ENCODE measurements around the gene CIAO2B.
"Not testable (repeated sequence)": the region's sequence is repeated elsewhere in the genome, so short reads cannot be mapped to it uniquely, and the experiment has no call there.

The CIAO2B gene

DNA sequence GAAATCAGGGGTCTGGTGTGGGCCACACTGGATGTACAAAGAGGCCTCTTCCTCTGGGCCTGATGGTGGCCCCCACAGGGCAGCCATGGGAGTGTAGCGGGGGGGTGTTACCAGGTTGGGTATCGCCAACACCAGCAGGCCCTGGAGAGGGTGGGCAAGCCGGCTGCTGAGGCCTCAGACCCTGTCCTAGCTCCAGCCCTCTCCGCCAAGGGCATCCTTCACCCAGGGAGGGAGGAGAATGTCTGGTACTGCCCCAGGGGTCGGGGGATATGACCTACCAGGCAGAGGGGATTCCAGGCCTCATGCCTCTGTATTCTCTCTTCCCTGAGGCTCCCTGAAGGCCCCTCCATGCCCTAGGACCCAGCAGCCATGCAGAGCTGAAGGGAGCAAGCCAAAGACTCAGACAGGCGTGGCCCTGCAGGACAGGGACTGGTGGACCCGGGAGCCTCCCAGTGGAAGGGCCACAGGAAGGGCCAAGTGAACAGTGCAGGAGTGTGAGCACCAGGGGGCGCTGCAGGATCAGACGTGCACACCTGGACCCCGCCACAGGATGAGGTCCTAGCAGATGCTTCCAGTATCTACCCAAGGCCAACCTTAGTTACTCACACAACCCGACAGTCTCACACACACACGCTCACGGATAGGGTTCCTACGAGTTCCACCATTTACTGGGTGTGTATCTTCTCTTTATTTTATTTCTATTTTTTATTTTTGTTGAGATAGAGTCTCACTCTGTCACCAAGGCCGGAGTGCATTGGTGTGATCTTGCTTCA is 43.3 kb upstream of the CIAO2B start:
- Histone ChIP-seq H3K27me3 (ENCODE audit: insufficient read depth, low read length, poor library complexity) (no peaks in the 10 kb centered on the region), H3K36me3 (ENCODE audit: insufficient read depth, low read length) (no peaks in the 10 kb centered on the region), H3K4me2 (ENCODE audit: insufficient read depth, low read length) (no peak overlapping the region), H3K9ac (ENCODE audit: low read depth, low read length) (no peak overlapping the region), H2AFZ (ENCODE audit: low read depth, low read length) (peak overlapping the region; percentile 61), H3K79me2 (ENCODE audit: insufficient read depth, low read length) (no peaks in the 10 kb centered on the region), H3K27ac (ENCODE audit: low read length) (no peak overlapping the region), H4K20me1 (ENCODE audit: insufficient read depth, low read length) (no peaks in the 10 kb centered on the region), H3K9me3 (ENCODE audit: insufficient read depth, low read length, severe bottlenecking) (no peaks in the 10 kb centered on the region), H3K4me1 (ENCODE audit: insufficient read depth, low read length) (peaks cover 2% of the 10 kb centered on the region; the same call in 1 of the 2 replicates), H3K4me3 (ENCODE audit: low read depth in 1 of 2, low read length in 2 of 2) (no peak overlapping the region)
- DNase-seq (peak; percentile 84), ATAC-seq (ENCODE audit: insufficient read depth, low read depth) (peak; percentile 98)
- no peak for TF ChIP-seq EZH2 (IDR thresholded peaks at IDR 0.05; ENCODE audit: borderline replicate concordance, low read depth, low read length, severe bottlenecking)
- TF ChIP-seq, protein P1, sequence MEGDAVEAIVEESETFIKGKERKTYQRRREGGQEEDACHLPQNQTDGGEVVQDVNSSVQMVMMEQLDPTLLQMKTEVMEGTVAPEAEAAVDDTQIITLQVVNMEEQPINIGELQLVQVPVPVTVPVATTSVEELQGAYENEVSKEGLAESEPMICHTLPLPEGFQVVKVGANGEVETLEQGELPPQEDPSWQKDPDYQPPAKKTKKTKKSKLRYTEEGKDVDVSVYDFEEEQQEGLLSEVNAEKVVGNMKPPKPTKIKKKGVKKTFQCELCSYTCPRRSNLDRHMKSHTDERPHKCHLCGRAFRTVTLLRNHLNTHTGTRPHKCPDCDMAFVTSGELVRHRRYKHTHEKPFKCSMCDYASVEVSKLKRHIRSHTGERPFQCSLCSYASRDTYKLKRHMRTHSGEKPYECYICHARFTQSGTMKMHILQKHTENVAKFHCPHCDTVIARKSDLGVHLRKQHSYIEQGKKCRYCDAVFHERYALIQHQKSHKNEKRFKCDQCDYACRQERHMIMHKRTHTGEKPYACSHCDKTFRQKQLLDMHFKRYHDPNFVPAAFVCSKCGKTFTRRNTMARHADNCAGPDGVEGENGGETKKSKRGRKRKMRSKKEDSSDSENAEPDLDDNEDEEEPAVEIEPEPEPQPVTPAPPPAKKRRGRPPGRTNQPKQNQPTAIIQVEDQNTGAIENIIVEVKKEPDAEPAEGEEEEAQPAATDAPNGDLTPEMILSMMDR (IDR thresholded peaks at IDR 0.05; ENCODE audit: borderline replicate concordance, extremely low read depth, low read length, poor library complexity, severe bottlenecking) = peak; percentile 99

GRCh38 chr16:66976746-66977145 is 42.5 kb upstream of the CIAO2B start:
- Histone ChIP-seq H3K27ac (ENCODE audit: low read length) (no peak overlapping the region), H4K20me1 (ENCODE audit: insufficient read depth, low read length) (no peaks in the 10 kb centered on the region), H2AFZ (ENCODE audit: low read depth, low read length) (no peak overlapping the region), H3K9ac (ENCODE audit: low read depth, low read length) (no peak overlapping the region), H3K79me2 (ENCODE audit: insufficient read depth, low read length) (no peaks in the 10 kb centered on the region), H3K9me3 (ENCODE audit: insufficient read depth, low read length, severe bottlenecking) (no peaks in the 10 kb centered on the region), H3K27me3 (ENCODE audit: insufficient read depth, low read length, poor library complexity) (no peaks in the 10 kb centered on the region), H3K36me3 (ENCODE audit: insufficient read depth, low read length) (no peaks in the 10 kb centered on the region), H3K4me2 (ENCODE audit: insufficient read depth, low read length) (no peak overlapping the region), H3K4me1 (ENCODE audit: insufficient read depth, low read length) (peaks cover 2% of the 10 kb centered on the region; the same call in 1 of the 2 replicates), H3K4me3 (ENCODE audit: low read depth in 1 of 2, low read length in 2 of 2) (no peak overlapping the region)
- ATAC-seq (ENCODE audit: insufficient read depth, low read depth) (no peak), DNase-seq (no peak)
- TF ChIP-seq, protein P1 (IDR thresholded peaks at IDR 0.05; ENCODE audit: borderline replicate concordance, extremely low read depth, low read length, poor library complexity, severe bottlenecking) = no peak
- TF ChIP-seq EZH2 (IDR thresholded peaks at IDR 0.05; ENCODE audit: borderline replicate concordance, low read depth, low read length, severe bottlenecking) = no peak

DNA sequence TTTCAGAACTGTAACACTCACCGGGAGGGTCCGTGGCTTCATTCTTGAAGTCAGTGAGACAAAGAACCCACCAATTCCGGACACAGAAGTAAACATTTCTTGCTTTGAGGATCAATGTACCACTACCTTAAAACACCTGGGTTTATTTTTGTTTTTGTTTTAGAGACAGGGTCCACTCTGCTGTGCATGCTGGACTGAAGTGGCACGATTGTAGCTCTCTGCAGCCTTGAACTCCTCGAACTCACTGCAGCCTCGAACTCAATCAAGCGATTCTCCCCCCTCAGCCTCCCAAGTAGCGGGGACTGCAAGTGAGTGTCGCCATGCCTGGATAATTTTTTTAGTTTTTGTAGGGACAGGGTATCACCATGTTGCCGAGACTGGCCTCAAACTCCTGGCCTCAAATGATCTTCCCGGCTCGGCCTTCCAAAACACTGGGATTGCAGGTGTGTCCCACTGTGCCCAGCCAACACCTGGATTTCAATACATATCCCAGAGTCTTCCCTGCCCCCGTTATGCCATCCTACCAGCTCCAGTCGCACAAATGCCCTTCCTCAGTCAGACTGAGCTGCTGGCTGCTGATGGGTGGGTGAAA is 41.2 kb upstream of the CIAO2B start:
- H2AFZ ChIP-seq (ENCODE audit: low read depth, low read length) = no peak overlapping the region
- H3K4me1 ChIP-seq (ENCODE audit: insufficient read depth, low read length) = peaks cover 2% of the 10 kb centered on the region; the same call in 1 of the 2 replicates
- no peak overlapping the region for H3K9ac ChIP-seq (ENCODE audit: low read depth, low read length)
- no peaks in the 10 kb centered on the region for H3K27me3 ChIP-seq (ENCODE audit: insufficient read depth, low read length, poor library complexity)
- H4K20me1 ChIP-seq (ENCODE audit: insufficient read depth, low read length) = no peaks in the 10 kb centered on the region
- ATAC-seq (ENCODE audit: insufficient read depth, low read depth) = no peak
- H3K79me2 ChIP-seq (ENCODE audit: insufficient read depth, low read length) = no peaks in the 10 kb centered on the region
- no peak overlapping the region for H3K4me3 ChIP-seq (ENCODE audit: low read depth in 1 of 2, low read length in 2 of 2)
- no peaks in the 10 kb centered on the region for H3K9me3 ChIP-seq (ENCODE audit: insufficient read depth, low read length, severe bottlenecking)
- TF ChIP-seq EZH2 (IDR thresholded peaks at IDR 0.05; ENCODE audit: borderline replicate concordance, low read depth, low read length, severe bottlenecking) = no peak
- TF ChIP-seq, protein P1 (IDR thresholded peaks at IDR 0.05; ENCODE audit: borderline replicate concordance, extremely low read depth, low read length, poor library complexity, severe bottlenecking) = no peak
- H3K36me3 ChIP-seq (ENCODE audit: insufficient read depth, low read length) = no peaks in the 10 kb centered on the region
- H3K27ac ChIP-seq (ENCODE audit: low read length) = no peak overlapping the region
- DNase-seq = no peak
- H3K4me2 ChIP-seq (ENCODE audit: insufficient read depth, low read length) = no peak overlapping the region

DNA sequence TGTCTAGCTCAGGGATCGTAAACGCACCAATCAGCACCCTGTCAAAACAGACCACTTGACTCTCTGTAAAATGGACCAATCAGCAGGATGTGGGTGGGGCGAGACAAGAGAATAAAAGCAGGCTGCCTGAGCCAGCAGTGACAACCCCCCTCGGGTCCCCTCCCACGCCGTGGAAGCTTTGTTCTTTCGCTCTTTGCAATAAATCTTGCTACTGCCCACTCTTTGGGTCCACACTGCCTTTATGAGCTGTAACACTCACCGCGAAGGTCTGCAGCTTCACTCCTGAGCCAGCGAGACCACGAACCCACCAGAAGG is 40.7 kb upstream of the CIAO2B start:
- not testable (repeated sequence) for H3K27ac ChIP-seq (ENCODE audit: low read length); H3K4me3 ChIP-seq (ENCODE audit: low read depth in 1 of 2, low read length in 2 of 2); H4K20me1 ChIP-seq (ENCODE audit: insufficient read depth, low read length); H3K27me3 ChIP-seq (ENCODE audit: insufficient read depth, low read length, poor library complexity); H3K4me1 ChIP-seq (ENCODE audit: insufficient read depth, low read length); H3K9me3 ChIP-seq (ENCODE audit: insufficient read depth, low read length, severe bottlenecking); H3K36me3 ChIP-seq (ENCODE audit: insufficient read depth, low read length); H3K79me2 ChIP-seq (ENCODE audit: insufficient read depth, low read length); H2AFZ ChIP-seq (ENCODE audit: low read depth, low read length); H3K4me2 ChIP-seq (ENCODE audit: insufficient read depth, low read length); H3K9ac ChIP-seq (ENCODE audit: low read depth, low read length); ATAC-seq (ENCODE audit: insufficient read depth, low read depth)
- DNase-seq = peak; percentile 65

DNA sequence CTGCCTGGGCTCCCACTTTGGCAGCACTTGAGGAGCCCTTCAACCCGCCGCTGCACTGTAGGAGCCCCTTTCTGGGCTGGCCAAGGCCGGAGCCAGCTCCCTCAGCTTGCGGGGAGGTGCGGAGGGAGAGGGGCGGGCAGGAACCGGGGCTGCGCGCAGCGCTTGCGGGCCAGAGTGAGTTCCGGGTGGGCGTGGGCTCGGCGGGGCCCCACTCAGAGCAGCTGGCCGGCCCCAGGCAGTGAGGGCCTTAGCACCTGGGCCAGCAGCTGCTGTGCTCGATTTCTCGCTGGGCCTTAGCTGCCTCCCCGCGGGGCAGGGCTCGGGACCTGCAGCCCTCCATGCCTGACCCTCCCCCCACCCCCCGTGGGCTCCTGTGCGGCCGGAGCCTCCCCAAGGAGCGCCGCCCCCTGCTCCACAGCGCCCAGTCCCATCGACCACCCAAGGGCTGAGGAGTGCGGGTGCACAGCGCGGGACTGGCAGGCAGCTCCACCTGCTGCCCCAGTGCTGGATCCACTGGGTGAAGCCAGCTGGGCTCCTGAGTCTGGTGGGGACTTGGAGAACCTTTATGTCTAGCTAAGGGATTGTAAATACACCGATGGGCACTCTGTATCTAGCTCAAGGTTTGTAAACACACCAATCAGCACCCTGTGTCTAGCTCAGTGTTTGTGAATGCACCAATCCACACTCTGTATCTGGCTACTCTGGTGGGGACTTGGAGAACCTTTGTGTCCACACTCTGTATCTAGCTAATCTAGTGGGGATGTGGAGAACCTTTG is 40.1 kb upstream of the CIAO2B start:
- H3K27me3 ChIP-seq (ENCODE audit: insufficient read depth, low read length, poor library complexity); ATAC-seq (ENCODE audit: insufficient read depth, low read depth); H2AFZ ChIP-seq (ENCODE audit: low read depth, low read length): not testable (repeated sequence)

More for the DNA sequence above, 40.1 kb upstream of the CIAO2B start:
- H3K9me3 ChIP-seq (ENCODE audit: insufficient read depth, low read length, severe bottlenecking); H3K4me3 ChIP-seq (ENCODE audit: low read depth in 1 of 2, low read length in 2 of 2); H3K36me3 ChIP-seq (ENCODE audit: insufficient read depth, low read length); H4K20me1 ChIP-seq (ENCODE audit: insufficient read depth, low read length); H3K79me2 ChIP-seq (ENCODE audit: insufficient read depth, low read length); H3K4me1 ChIP-seq (ENCODE audit: insufficient read depth, low read length); H3K27ac ChIP-seq (ENCODE audit: low read length); DNase-seq; H3K4me2 ChIP-seq (ENCODE audit: insufficient read depth, low read length); H3K9ac ChIP-seq (ENCODE audit: low read depth, low read length): not testable (repeated sequence)

All from DND-41 (cell line).